ENCODE data around the gene SHC1.

DNA sequence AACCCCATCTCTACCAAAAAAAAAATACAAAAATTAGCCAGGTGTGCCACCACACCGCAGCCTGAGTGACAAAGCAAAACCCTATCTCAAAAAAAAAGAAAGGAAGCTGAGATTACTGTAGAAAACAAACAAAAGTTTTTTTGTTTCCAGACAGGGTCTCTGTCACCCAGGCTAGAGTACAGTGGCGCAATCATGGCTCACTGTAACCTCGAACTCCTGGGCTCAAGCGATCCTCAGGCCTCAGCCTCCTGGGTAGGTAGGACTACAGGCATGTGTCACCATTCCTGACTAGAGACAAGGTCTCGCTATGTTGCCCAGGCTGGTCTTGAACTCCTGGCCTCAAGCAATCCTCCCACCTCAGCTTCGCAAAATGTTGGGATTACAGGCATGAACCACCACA, 6.2 kb downstream of the SHC1 start:
- TF ChIP-seq, protein P1, sequence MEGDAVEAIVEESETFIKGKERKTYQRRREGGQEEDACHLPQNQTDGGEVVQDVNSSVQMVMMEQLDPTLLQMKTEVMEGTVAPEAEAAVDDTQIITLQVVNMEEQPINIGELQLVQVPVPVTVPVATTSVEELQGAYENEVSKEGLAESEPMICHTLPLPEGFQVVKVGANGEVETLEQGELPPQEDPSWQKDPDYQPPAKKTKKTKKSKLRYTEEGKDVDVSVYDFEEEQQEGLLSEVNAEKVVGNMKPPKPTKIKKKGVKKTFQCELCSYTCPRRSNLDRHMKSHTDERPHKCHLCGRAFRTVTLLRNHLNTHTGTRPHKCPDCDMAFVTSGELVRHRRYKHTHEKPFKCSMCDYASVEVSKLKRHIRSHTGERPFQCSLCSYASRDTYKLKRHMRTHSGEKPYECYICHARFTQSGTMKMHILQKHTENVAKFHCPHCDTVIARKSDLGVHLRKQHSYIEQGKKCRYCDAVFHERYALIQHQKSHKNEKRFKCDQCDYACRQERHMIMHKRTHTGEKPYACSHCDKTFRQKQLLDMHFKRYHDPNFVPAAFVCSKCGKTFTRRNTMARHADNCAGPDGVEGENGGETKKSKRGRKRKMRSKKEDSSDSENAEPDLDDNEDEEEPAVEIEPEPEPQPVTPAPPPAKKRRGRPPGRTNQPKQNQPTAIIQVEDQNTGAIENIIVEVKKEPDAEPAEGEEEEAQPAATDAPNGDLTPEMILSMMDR (IDR thresholded peaks at IDR 0.05) = no peak
- TF ChIP-seq EZH2 (IDR thresholded peaks at IDR 0.05; ENCODE audit: borderline replicate concordance, insufficient read depth, low read depth, low read length, poor library complexity, severe bottlenecking) = no peak

All from B cell (primary cell).